Astrocyte (in vitro differentiated cells and primary cell): ENCODE results near the gene TMEM95.
A peak's percentile ranks its signal among the peaks of the same experiment; 100 is the strongest.

Experiments used
- CTCF ChIP-seq: IDR thresholded peaks from 2 replicates; pipeline ENCODE4 v1.5.1; 2011; ENCODE audit warnings: low read depth, mild to moderate bottlenecking, inconsistent platforms, low read length, moderate library complexity; ENCODE audit not compliant: insufficient read depth
- EZH2 ChIP-seq: IDR thresholded peaks from 2 replicates; pipeline ENCODE4 v1.6.1; 2012; ENCODE audit warnings: mild to moderate bottlenecking, low read length, inconsistent platforms; ENCODE audit not compliant: insufficient read depth

DNA sequence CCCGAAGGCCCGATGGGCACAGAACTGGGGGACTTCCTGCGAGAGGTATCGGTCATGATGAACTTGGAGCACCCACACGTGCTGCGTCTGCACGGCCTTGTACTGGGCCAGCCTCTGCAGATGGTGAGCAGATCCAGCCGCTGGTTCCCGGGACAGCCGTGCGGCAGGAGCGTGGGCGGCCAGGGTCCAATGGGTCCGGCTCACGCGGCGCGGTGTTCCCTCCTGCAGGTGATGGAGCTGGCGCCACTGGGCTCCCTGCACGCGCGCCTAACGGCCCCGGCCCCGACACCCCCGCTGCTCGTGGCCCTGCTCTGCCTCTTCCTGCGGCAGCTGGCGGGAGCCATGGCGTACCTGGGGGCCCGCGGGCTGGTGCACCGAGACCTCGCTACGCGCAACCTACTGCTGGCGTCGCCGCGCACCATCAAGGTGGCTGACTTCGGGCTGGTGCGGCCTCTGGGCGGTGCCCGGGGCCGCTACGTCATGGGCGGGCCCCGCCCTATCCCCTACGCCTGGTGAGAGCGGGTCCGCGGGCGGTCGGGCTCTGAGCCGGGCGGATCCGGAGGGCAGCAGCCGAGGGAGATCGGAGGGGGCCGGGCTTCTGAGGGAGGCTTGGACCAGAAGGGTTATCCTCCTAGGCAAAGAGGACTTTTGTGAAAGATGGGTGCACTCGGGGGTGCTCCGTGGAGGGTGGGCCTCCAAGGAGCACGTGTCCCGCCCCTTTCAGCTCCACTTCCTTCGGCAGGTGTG is 29.0 kb downstream of the TMEM95 start:
- TF ChIP-seq CTCF (no peak), EZH2 (peak; percentile 78)
